A673 (cell line): ENCODE measurements around the gene ABHD11. TPM values are rescaled to one million over a fixed set of nuclear protein-coding genes. Genes with fewer than 3 reads are reported as not detected.

Experiments used
- BruUV-seq: library from RNA; stranded (reverse); fragments of 400-500 nt; replicated peaks from 2 replicates; lab custom pipeline; 2021; lab: Mats Ljungman, UMichigan
- CTCF ChIA-PET: fragments of 300-600 bp; sonication (Branson Sonifier 250); formaldehyde crosslinking; loops from one replicate; lab custom pipeline; 2022; ENCODE audit warnings: antibody characterized with exemption; lab: Charles Lee
- POLR2A ChIA-PET: fragments of 300-600 bp; sonication (Branson Sonifier 250); formaldehyde crosslinking; loops from one replicate; lab custom pipeline; 2022; ENCODE audit warnings: antibody characterized with exemption; ENCODE audit not compliant: low non-redundant PET; lab: Charles Lee
- DNase-seq: peaks from one replicate; pipeline ENCODE4 v3.0.0-alpha.2; 2015; ENCODE audit warnings: low spot score
- H3K27ac ChIP-seq: fragments of 200-600 bp; sonication (generic); 2 replicates; pipeline ENCODE4 v1.5.1; 2016; ENCODE audit warnings: mixed run types, low read depth, mild to moderate bottlenecking, mixed read lengths, antibody characterized with exemption, low read length; ENCODE audit not compliant: poor library complexity, severe bottlenecking
- H3K27me3 ChIP-seq: fragments of 200-600 bp; sonication (generic); replicated peaks from 2 replicates; pipeline ENCODE4 v1.6.1; 2017; ENCODE audit warnings: mixed run types, low read depth, mild to moderate bottlenecking, mixed read lengths, antibody characterized with exemption, low read length; ENCODE audit not compliant: insufficient read depth, poor library complexity
- H3K36me3 ChIP-seq: fragments of 200-600 bp; sonication (generic); 2 replicates; pipeline ENCODE4 v1.6.1; 2016; ENCODE audit warnings: mixed run types, mild to moderate bottlenecking, mixed read lengths, antibody characterized with exemption, low read length; ENCODE audit not compliant: insufficient read depth, poor library complexity, severe bottlenecking
- H3K4me1 ChIP-seq: fragments of 200-600 bp; sonication (generic); 2 replicates; pipeline ENCODE4 v1.6.1; 2017; ENCODE audit warnings: mixed run types, mild to moderate bottlenecking, mixed read lengths, antibody characterized with exemption, low read length; ENCODE audit not compliant: insufficient read depth, poor library complexity, severe bottlenecking
- H3K4me3 ChIP-seq: fragments of 200-600 bp; sonication (generic); 2 replicates; pipeline ENCODE4 v1.5.1; 2016; ENCODE audit warnings: low read depth, mixed run types, mild to moderate bottlenecking, mixed read lengths, low read length; ENCODE audit not compliant: poor library complexity, severe bottlenecking
- H3K9me3 ChIP-seq: fragments of 200-600 bp; sonication (generic); 2 replicates; pipeline ENCODE4 v1.6.1; 2016; ENCODE audit warnings: mixed run types, low read depth, mild to moderate bottlenecking, mixed read lengths, antibody characterized with exemption, low read length; ENCODE audit not compliant: poor library complexity, severe bottlenecking
- EZH2 ChIP-seq: fragments of 200-600 bp; sonication (generic); IDR thresholded peaks from 2 replicates; pipeline ENCODE4 v1.6.1; 2017; ENCODE audit warnings: borderline replicate concordance, low read depth, mild to moderate bottlenecking, mixed read lengths, antibody characterized with exemption, low read length; ENCODE audit not compliant: poor library complexity, severe bottlenecking
- intact Hi-C: fragments of 100-400 bp; cut with micrococcal nuclease; formaldehyde crosslinking; loops from one replicate; pipeline ENCODE4 v1.10.0; 2022; ENCODE audit not compliant: unreplicated experiment
- total RNA-seq: library from RNA; stranded (reverse); gene quantifications from 2 replicates; pipeline ENCODE4 v1.2.3, GENCODE V29; 2021
- TF ChIP-seq, protein P1 (sequence below): fragments of 300-800, 200-600 bp; sonication (generic); conservative IDR thresholded peaks from 2 replicates; pipeline ENCODE4 v1.5.1; 2017; ENCODE audit warnings: low read depth, mild to moderate bottlenecking, antibody characterized with exemption, low read length, moderate library complexity, mixed read lengths

Gene ABHD11
- total RNA-seq, 1 experiment from 2014 or later, result 22.9 TPM

DNA sequence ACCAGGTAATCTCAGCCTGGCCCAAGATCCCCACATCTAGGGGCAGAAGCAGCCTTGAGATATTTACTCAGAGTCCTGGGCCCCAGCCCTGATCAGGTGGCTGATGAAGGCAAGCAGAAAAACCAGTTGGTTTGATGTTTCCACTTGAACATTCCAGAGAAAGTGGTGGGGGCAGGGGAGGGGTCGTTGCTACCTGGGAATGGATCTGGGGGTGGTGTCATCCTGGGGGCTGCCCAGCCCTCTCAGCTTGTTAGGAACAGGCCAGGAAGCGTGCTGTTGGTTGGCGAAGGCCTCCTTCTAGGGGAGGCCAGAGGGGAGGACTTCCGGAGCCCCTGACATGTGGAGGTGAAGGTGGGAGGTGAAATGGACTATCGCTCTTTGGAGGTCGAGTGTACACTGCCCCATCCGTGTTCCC lies 3.7 kb upstream of the ABHD11 start:
- Histone ChIP-seq H3K4me1 (peaks cover 7% of the 10 kb centered on the region), H3K36me3 (peaks cover under 1% of the 10 kb centered on the region), H3K9me3 (no peaks in the 10 kb centered on the region), H3K27me3 (no peaks in the 10 kb centered on the region), H3K27ac (no peak overlapping the region), H3K4me3 (no peak overlapping the region)
- TF ChIP-seq, protein P1, sequence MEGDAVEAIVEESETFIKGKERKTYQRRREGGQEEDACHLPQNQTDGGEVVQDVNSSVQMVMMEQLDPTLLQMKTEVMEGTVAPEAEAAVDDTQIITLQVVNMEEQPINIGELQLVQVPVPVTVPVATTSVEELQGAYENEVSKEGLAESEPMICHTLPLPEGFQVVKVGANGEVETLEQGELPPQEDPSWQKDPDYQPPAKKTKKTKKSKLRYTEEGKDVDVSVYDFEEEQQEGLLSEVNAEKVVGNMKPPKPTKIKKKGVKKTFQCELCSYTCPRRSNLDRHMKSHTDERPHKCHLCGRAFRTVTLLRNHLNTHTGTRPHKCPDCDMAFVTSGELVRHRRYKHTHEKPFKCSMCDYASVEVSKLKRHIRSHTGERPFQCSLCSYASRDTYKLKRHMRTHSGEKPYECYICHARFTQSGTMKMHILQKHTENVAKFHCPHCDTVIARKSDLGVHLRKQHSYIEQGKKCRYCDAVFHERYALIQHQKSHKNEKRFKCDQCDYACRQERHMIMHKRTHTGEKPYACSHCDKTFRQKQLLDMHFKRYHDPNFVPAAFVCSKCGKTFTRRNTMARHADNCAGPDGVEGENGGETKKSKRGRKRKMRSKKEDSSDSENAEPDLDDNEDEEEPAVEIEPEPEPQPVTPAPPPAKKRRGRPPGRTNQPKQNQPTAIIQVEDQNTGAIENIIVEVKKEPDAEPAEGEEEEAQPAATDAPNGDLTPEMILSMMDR, result no peak
- no peak for TF ChIP-seq EZH2
- DNase-seq, result no peak
- BruUV-seq, result no TSS peak
- CTCF ChIA-PET, result no interaction called here
- intact Hi-C loops, result no loop called here
- POLR2A ChIA-PET, result no interaction called here

DNA sequence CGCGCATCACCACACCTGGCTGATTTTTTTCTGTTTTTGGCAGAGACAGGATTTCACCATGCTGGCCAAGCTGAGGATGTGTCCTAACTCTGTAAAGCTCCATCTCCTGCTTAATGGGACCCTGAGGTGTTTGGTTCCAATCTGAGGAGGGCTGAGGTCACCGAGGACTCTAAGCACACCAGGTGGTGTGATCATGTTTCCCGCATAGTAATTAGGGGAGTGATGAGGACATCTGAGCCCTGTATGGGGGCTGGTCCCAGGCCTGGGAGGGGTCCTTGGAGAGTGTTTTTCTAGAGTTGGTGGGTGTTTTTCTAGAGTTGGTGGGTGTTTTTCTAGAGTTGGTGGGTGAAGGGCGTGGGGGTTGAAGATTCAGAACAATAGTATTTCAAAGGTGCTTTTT lies 3.0 kb upstream of the ABHD11 start:
- H3K36me3 ChIP-seq, result peaks cover 5% of the 10 kb centered on the region
- DNase-seq, result no peak
- ChIA-PET POLR2A (no interaction called here), CTCF (no interaction called here)
- no peak overlapping the region for H3K4me3 ChIP-seq
- H3K4me1 ChIP-seq, result peaks cover 7% of the 10 kb centered on the region
- no peak overlapping the region for H3K27ac ChIP-seq
- BruUV-seq, result no TSS peak
- no peaks in the 10 kb centered on the region for H3K9me3 ChIP-seq
- intact Hi-C loops, result no loop called here
- H3K27me3 ChIP-seq, result no peaks in the 10 kb centered on the region
- TF ChIP-seq EZH2, result no peak
- TF ChIP-seq, protein P1, result no peak

DNA sequence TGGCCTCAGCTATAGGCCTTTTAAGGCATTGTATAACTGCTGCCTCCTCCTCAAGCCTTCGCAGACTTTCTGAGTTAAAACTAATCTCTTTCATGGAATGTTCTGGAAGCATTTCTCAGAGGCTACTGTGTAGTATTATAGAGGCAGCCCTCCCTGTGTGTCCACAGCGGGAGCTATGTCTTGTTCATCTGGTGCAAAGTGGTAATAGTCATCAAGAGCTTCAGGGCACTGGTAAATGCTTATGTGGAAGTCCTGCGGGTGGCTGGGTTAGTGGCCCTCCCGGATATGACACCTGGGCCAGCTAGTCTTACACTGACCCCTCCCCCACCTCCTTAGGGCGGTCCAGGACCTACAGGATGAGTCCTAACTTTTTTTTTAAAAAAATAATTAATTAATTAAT lies 2.2 kb upstream of the ABHD11 start:
- TF ChIP-seq, protein P1, result no peak
- TF ChIP-seq EZH2, result no peak
- Histone ChIP-seq H3K4me1 (peaks cover 7% of the 10 kb centered on the region), H3K4me3 (no peak overlapping the region), H3K27ac (no peak overlapping the region), H3K36me3 (peaks cover 11% of the 10 kb centered on the region), H3K9me3 (no peaks in the 10 kb centered on the region), H3K27me3 (no peaks in the 10 kb centered on the region)
- CTCF ChIA-PET, result no interaction called here
- BruUV-seq, result no TSS peak
- intact Hi-C loops, result no loop called here
- POLR2A ChIA-PET, result no interaction called here
- DNase-seq, result no peak
